ENCODE results near the gene COL12A1. TPM values are rescaled to one million over a fixed set of nuclear protein-coding genes. Genes with fewer than 3 reads are reported as not detected.

COL12A1 gene
- total RNA-seq, 3 donors from 2014 or later (not counting 1 experiment from before 2014, with no cell fraction given) = 0.25 TPM; not detected in 2

DNA sequence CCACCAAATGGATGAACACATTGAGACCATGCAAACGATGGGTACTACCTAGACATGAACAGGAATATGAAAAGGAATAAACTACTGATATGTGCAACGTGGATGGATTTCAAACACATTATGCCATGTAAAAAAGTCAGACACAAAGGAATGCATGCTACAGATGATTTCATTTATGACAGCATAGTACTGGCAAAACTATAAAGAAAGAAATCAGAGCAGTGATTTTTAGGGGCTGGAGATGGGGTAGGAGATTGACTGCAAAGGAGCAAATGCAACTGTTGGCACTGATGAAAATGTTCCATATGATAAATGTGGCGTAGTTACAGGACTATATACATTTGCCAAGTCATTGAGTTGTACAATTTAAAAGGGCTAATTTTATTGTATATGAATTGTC is 13.4 kb upstream of the COL12A1 start:
- no peaks in the 10 kb centered on the region for H3K27me3 ChIP-seq (ENCODE audit: control insufficient read depth, insufficient read depth, low read length)
- Mint-ChIP-seq H3K27me3 (ENCODE audit: low read depth in 2 of 2) (peaks cover 20 to 66% of the 10 kb centered on the region in 2 donors), H3K36me3 (no peaks in the 10 kb centered on the region), H3K4me3 (no peak overlapping the region), H3K9me3 (no peaks in the 10 kb centered on the region), H3K4me1 (no peaks in the 10 kb centered on the region), H3K27ac (no peak overlapping the region)
- no peak for DNase-seq
- H3K4me3 ChIP-seq (ENCODE audit: low read length) = no peak overlapping the region
- no peak overlapping the region for H3K27ac ChIP-seq (ENCODE audit: low read length)
- TF ChIP-seq, protein P1, sequence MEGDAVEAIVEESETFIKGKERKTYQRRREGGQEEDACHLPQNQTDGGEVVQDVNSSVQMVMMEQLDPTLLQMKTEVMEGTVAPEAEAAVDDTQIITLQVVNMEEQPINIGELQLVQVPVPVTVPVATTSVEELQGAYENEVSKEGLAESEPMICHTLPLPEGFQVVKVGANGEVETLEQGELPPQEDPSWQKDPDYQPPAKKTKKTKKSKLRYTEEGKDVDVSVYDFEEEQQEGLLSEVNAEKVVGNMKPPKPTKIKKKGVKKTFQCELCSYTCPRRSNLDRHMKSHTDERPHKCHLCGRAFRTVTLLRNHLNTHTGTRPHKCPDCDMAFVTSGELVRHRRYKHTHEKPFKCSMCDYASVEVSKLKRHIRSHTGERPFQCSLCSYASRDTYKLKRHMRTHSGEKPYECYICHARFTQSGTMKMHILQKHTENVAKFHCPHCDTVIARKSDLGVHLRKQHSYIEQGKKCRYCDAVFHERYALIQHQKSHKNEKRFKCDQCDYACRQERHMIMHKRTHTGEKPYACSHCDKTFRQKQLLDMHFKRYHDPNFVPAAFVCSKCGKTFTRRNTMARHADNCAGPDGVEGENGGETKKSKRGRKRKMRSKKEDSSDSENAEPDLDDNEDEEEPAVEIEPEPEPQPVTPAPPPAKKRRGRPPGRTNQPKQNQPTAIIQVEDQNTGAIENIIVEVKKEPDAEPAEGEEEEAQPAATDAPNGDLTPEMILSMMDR (IDR thresholded peaks at IDR 0.05) = no peak
- H3K36me3 ChIP-seq (ENCODE audit: control insufficient read depth, insufficient read depth, low read length) = no peaks in the 10 kb centered on the region
- 85% methylated on average over 3 of the region's 3 CpGs for WGBS (ENCODE audit: insufficient coverage)
- intact Hi-C loops (cut with micrococcal nuclease) = no loop called here
- no peaks in the 10 kb centered on the region for H3K9me3 ChIP-seq (ENCODE audit: control insufficient read depth, insufficient read depth, low read length)
- no peak for ATAC-seq
- H3K4me1 ChIP-seq (ENCODE audit: control insufficient read depth, insufficient read depth, low read length) = no peaks in the 10 kb centered on the region

DNA sequence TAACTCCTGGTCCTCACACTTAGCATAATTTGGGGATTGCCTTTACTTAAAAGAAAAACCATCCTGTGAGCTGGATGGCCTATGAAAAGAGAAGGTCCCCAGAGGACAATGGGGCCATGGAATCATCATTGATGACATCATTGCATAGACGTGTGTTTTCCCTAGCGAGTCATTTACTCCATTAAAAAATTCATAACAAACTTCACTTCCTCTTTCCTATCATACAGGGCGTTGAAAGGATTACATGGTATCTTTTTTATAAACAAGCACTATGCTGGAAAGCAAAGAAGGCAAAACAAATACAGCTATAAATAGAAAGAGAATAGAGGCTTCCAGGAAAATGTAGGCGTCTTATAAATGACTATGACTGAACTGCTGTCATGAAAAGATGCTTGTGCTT is 11.3 kb upstream of the COL12A1 start:
- H3K4me3 Mint-ChIP-seq = no peak overlapping the region

DNA sequence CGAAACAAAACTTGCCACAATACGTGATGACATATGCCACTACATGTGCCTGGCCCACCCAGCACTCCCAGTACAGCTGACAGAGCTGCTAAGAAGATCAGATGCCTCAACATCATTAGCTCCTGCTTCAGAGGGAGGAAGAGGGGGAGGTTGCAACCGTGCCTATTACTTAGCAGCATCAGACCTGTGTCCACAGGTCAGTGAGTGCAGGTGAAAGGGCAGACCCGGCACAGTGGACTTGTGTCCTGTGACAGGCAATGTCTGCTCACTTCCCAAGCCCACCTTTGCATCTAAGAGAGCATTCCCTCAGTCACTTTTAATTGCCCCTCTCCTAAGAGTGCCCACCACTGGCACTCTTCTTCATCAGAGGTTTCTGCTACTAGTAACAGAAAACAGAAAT is 9.4 kb upstream of the COL12A1 start:
- Mint-ChIP-seq H3K9me3 (no peaks in the 10 kb centered on the region), H3K27ac (no peak overlapping the region)

More for the DNA sequence above, 11.3 kb upstream of the COL12A1 start:
- Mint-ChIP-seq H3K9me3 (no peaks in the 10 kb centered on the region), H3K4me1 (no peaks in the 10 kb centered on the region), H3K36me3 (no peaks in the 10 kb centered on the region), H3K27me3 (ENCODE audit: low read depth in 2 of 2) (peaks cover 17 to 58% of the 10 kb centered on the region in 2 donors), H3K27ac (no peak overlapping the region)
- Histone ChIP-seq H3K4me3 (ENCODE audit: low read length) (no peak overlapping the region), H3K9me3 (ENCODE audit: control insufficient read depth, insufficient read depth, low read length) (no peaks in the 10 kb centered on the region), H3K36me3 (ENCODE audit: control insufficient read depth, insufficient read depth, low read length) (no peaks in the 10 kb centered on the region), H3K27me3 (ENCODE audit: control insufficient read depth, insufficient read depth, low read length) (peaks cover under 1% of the 10 kb centered on the region), H3K4me1 (ENCODE audit: control insufficient read depth, insufficient read depth, low read length) (no peaks in the 10 kb centered on the region), H3K27ac (ENCODE audit: low read length) (no peak overlapping the region)
- DNase-seq (no peak), ATAC-seq (no peak)
- intact Hi-C loops (cut with micrococcal nuclease) = no loop called here
- TF ChIP-seq, protein P1 (IDR thresholded peaks at IDR 0.05) = no peak
- 42% methylated on average over 2 of the region's 4 CpGs for WGBS (ENCODE audit: insufficient coverage)

DNA sequence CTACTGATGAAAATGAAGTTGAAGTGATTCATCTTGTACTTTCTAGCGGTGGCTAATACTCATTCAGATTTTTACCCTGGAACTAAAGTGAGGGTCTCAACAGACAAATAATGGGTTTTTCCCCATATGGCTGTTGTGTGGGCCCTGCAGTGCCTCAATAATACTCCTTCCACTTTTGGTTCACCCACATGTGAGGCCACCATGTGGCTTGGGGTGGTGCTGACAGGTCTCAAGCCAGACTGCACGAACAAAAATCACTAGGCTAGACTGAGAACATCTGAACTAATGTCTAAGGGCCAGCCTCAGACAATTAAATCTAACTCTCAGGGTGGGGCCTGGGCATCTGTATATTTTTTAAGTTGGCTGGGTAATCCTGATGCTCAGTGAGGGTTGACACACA is 7.9 kb upstream of the COL12A1 start:
- ATAC-seq = no peak
- TF ChIP-seq, protein P1 (IDR thresholded peaks at IDR 0.05) = no peak
- 69% methylated on average over 2 of the region's 2 CpGs for WGBS (ENCODE audit: insufficient coverage)
- no peak overlapping the region for H3K4me3 Mint-ChIP-seq
- Histone ChIP-seq H3K27ac (ENCODE audit: low read length) (no peak overlapping the region), H3K9me3 (ENCODE audit: control insufficient read depth, insufficient read depth, low read length) (no peaks in the 10 kb centered on the region), H3K36me3 (ENCODE audit: control insufficient read depth, insufficient read depth, low read length) (no peaks in the 10 kb centered on the region), H3K27me3 (ENCODE audit: control insufficient read depth, insufficient read depth, low read length) (peaks cover 7% of the 10 kb centered on the region), H3K4me3 (ENCODE audit: low read length) (no peak overlapping the region), H3K4me1 (ENCODE audit: control insufficient read depth, insufficient read depth, low read length) (peaks cover 4% of the 10 kb centered on the region)
- H3K27me3 Mint-ChIP-seq (ENCODE audit: low read depth in 2 of 2) = peaks cover 28 to 60% of the 10 kb centered on the region in 2 donors
- peaks cover 5 to 6% of the 10 kb centered on the region in 2 donors for H3K4me1 Mint-ChIP-seq
- intact Hi-C loops (cut with micrococcal nuclease) = no loop called here
- H3K36me3 Mint-ChIP-seq = no peaks in the 10 kb centered on the region
- no peak for DNase-seq
- H3K9me3 Mint-ChIP-seq = no peaks in the 10 kb centered on the region
- no peak overlapping the region for H3K27ac Mint-ChIP-seq

More for the DNA sequence above, 9.4 kb upstream of the COL12A1 start:
- WGBS (ENCODE audit: insufficient coverage) = 94% methylated on average over 4 of the region's 4 CpGs
- no peak overlapping the region for H3K27ac ChIP-seq (ENCODE audit: low read length)
- DNase-seq (no peak), ATAC-seq (no peak)
- H3K27me3 ChIP-seq (ENCODE audit: control insufficient read depth, insufficient read depth, low read length) = peaks cover 6% of the 10 kb centered on the region
- no peaks in the 10 kb centered on the region for H3K9me3 ChIP-seq (ENCODE audit: control insufficient read depth, insufficient read depth, low read length)
- intact Hi-C loops (cut with micrococcal nuclease) = no loop called here
- H3K36me3 Mint-ChIP-seq = no peaks in the 10 kb centered on the region
- no peaks in the 10 kb centered on the region for H3K36me3 ChIP-seq (ENCODE audit: control insufficient read depth, insufficient read depth, low read length)
- peaks cover 22 to 62% of the 10 kb centered on the region in 2 donors for H3K27me3 Mint-ChIP-seq (ENCODE audit: low read depth in 2 of 2)
- H3K4me1 ChIP-seq (ENCODE audit: control insufficient read depth, insufficient read depth, low read length) = no peaks in the 10 kb centered on the region
- no peak overlapping the region for H3K4me3 ChIP-seq (ENCODE audit: low read length)
- TF ChIP-seq, protein P1 (IDR thresholded peaks at IDR 0.05) = no peak
- no peaks in the 10 kb centered on the region for H3K4me1 Mint-ChIP-seq
- no peak overlapping the region for H3K4me3 Mint-ChIP-seq
